Measurements from ENCODE around the gene C5orf47. TPM values are rescaled to one million over a fixed set of nuclear protein-coding genes. Genes with fewer than 3 reads are reported as not detected.

The C5orf47 gene
- total and polyA plus RNA-seq, 2 of the 8 experiments (the other 6 are each of a cell fraction or from before 2014, with no cell fraction given), result 0.11 TPM; not detected in 1

DNA sequence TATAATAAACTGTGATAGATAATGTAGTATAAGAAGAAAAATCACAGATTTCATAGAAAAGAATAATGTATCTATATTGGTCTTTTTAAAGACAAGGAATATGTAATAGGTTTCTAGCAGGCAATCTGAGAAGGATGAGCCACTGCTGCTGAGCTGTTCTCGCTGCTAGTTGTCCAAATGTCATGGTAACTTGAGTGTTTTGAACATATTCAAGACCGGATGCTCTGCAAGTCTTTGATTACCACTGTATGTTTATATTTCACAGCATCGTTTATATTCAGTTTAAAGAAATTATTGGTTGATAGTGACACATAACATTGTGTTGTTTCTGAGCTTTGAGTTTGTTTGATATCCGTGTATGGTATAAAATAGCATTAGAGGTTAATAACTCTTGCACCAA lies 9.6 kb downstream of the C5orf47 start:
- Histone ChIP-seq H3K4me2 (ENCODE audit: insufficient read depth in 1 of 2, low read depth in 2 of 2, low read length in 2 of 2) (no peak overlapping the region), H4K91ac (replicated peaks; ENCODE audit: insufficient read length, low read length) (no peak overlapping the region), H3K56ac (replicated peaks; ENCODE audit: insufficient read length, low read depth, low read length) (no peak overlapping the region), H3K79me2 (ENCODE audit: control insufficient read depth in 1 of 2, insufficient read depth in 2 of 2, low read length in 2 of 2) (no peaks in the 10 kb centered on the region), H3K4ac (replicated peaks; ENCODE audit: insufficient read length, low read depth, low read length) (no peak overlapping the region), H2BK120ac (replicated peaks; ENCODE audit: low read depth, low read length) (no peak overlapping the region), H3K36me3 (ENCODE audit: control insufficient read depth in 2 of 4, insufficient read depth in 4 of 4, low read length in 3 of 4) (no peaks in the 10 kb centered on the region), H3K4me1 (replicated peaks in 1 of 4; ENCODE audit: control insufficient read depth in 3 of 4, insufficient read depth in 4 of 4, low read length in 3 of 4) (no peaks in the 10 kb centered on the region), H3K18ac (ENCODE audit: extremely low read depth, low read length) (no peak overlapping the region), H2BK12ac (ENCODE audit: low read depth, low read length) (no peak overlapping the region), H4K5ac (ENCODE audit: insufficient read length, low read depth, low read length) (no peak overlapping the region), H3K23me2 (ENCODE audit: low read depth, low read length) (no peaks in the 10 kb centered on the region; the same call in 1 of the 2 replicates), H2BK15ac (ENCODE audit: low read length) (no peak overlapping the region), H3K4me3 (ENCODE audit: extremely low read depth in 1 of 4, insufficient read depth in 2 of 4, low read depth in 3 of 4, low read length in 4 of 4) (no peak overlapping the region), H3K79me1 (ENCODE audit: low read depth, low read length) (no peaks in the 10 kb centered on the region), H3K9me3 (ENCODE audit: insufficient read depth in 2 of 2, low read depth in 1 of 2, low read length in 1 of 2) (no peaks in the 10 kb centered on the region), H2AK5ac (ENCODE audit: low read depth, low read length) (no peak overlapping the region), H3K27ac (ENCODE audit: low read depth, low read length) (no peak overlapping the region), H3K9ac (replicated peaks in 1 of 4; ENCODE audit: extremely low read depth in 1 of 4, low read depth in 3 of 4, low read length in 3 of 4) (no peak overlapping the region), H2BK20ac (ENCODE audit: low read length) (no peak overlapping the region), H3K23ac (ENCODE audit: insufficient read length) (no peak overlapping the region), H3K14ac (ENCODE audit: insufficient read length) (no peak overlapping the region), H4K20me1 (replicated peaks in 1 of 2; ENCODE audit: control insufficient read depth in 1 of 2, insufficient read depth in 2 of 2, low read length in 2 of 2) (no peaks in the 10 kb centered on the region), H4K8ac (ENCODE audit: extremely low read depth, insufficient read depth, low read length) (no peak overlapping the region), H3K27me3 (replicated peaks in 1 of 4; ENCODE audit: control insufficient read depth in 3 of 4, extremely low read depth in 1 of 4, insufficient read depth in 3 of 4, low read length in 3 of 4) (no peaks in the 10 kb centered on the region; a peak in 1 of 7 replicates), H2BK5ac (ENCODE audit: low read depth, low read length) (no peak overlapping the region), H2AFZ (ENCODE audit: low read length) (no peak overlapping the region)
- 86% methylated on average over 4 of the region's 4 CpGs; no CpG with 5 or more reads in 1 of the 2 experiments for WGBS, 2 experiments (ENCODE audit: extremely low coverage in 1 of 2, insufficient coverage in 1 of 2, insufficient read length in 1 of 2, insufficient replicate concordance in 2 of 2, low coverage in 1 of 2, low lambda C conversion rate in 2 of 2, missing lambda C conversion rate in 1 of 2)
- ChIA-PET CTCF (ENCODE audit: partially characterized antibody) (interaction anchor here (1.0 to 1.7 kb wide), 3 partner anchors 12 to 313 kb away, joined by 3 to 4 read pairs (median 4); partner anchors contain the start of gene NSG2), POLR2A (ENCODE audit: partially characterized antibody) (no interaction called here)
- TF ChIP-seq TEAD4 (IDR thresholded peaks at IDR 0.05; ENCODE audit: low read depth, low read length), result no peak
- TF ChIP-seq SUZ12 (IDR thresholded peaks at IDR 0.05; ENCODE audit: low read length), result no peak
- TF ChIP-seq CEBPB (IDR thresholded peaks at IDR 0.05; ENCODE audit: low read depth, low read length), result no peak
- no peak for TF ChIP-seq JUN (IDR thresholded peaks at IDR 0.05; ENCODE audit: low read depth, low read length)
- TF ChIP-seq RFX5 (IDR thresholded peaks at IDR 0.05; ENCODE audit: borderline replicate concordance, low read depth, low read length), result no peak
- no peak for TF ChIP-seq BRCA1 (IDR thresholded peaks at IDR 0.05; ENCODE audit: low read depth, low read length)
- no peak for TF ChIP-seq HDAC2 (IDR thresholded peaks at IDR 0.05; ENCODE audit: borderline replicate concordance in 1 of 2, low read depth in 2 of 2, low read length in 2 of 2)
- no peak for TF ChIP-seq SP1 (IDR thresholded peaks at IDR 0.05; ENCODE audit: low read depth, low read length)
- no peak for TF ChIP-seq RNF2 (IDR thresholded peaks at IDR 0.05; ENCODE audit: borderline replicate concordance, low read depth, low read length, missing control alignments, poor library complexity, severe bottlenecking)
- TF ChIP-seq POLR2AphosphoS5 (IDR thresholded peaks at IDR 0.05; ENCODE audit: low read depth, low read length), result no peak
- TF ChIP-seq CBX8 (IDR thresholded peaks at IDR 0.05; ENCODE audit: borderline replicate concordance, low read depth, low read length), result no peak
- no peak for FAIRE-seq
- no peak for DNase-seq (ENCODE audit: low read depth in 1 of 2, low spot score in 2 of 2)

All from H1 (cell line).